ENCODE results near the gene CDK5.
"Not testable (repeated sequence)": the region's sequence is repeated elsewhere in the genome, so short reads cannot be mapped to it uniquely, and the experiment has no call there.

CDK5 gene

DNA sequence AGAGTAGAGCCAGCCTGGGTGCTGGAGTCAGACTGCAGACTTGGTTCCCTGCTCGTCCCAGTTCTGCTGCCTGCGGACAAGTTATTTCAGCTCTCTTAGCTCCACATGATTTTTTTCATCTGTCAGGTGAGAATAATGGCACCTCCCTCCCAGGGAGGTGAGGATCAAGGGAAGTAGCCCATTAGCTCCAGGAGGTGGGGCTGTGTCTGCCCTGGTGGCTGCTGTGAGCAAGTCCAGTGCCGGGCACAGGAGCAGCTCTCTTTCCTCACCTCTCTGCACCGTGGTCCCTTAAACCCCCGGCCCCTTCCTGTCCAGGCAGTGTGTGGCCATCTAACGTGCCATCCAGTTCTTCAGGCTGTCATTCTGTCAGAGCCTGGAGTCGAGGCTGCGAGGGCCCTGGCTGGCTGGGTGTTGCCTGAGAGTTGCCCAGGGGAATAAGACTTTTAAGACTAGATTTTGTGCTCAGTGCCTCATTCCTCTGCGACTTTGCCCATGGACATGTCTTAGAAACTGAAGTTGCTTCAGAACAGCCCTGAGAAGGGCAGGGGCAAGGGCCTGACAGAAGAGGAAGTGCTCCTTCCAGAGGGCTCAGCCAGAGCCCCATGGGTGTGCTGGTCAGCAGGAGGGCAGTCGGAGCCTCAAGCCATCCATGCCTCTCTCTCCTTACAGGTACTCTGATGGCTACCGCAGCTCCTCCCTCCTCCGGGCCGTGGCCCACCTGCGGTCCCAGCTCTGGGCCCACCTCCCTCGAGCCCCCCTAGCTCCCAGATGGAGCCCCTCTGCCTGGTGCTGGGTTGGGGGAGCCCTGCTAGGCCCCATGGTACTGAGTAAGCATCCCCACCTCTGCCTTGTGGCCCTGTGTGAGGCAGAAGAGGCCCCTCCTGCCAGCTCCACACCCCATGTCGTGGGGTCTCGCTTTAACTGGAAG lies 24.5 kb downstream of the CDK5 start:
- DNase-seq = no peak

DNA sequence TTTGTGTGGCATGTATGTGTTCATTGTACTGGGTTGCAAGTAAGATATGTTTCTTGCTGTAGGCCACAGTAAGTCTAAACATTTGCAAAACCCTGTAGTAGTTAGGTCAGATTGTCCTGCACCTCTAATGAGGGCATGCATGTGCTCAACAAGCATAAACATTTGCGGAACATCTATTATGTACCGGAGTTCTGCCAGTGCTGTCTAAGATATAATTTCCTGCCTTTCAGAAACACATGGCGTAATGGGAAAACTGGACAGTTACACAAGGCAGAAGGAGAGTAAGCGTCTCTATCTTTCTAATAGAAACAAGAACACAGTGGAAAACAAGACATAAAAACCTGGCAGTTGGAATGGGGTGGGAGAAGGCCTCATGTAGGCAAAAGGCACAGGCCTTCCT lies 26.7 kb downstream of the CDK5 start:
- no peak for DNase-seq

DNA sequence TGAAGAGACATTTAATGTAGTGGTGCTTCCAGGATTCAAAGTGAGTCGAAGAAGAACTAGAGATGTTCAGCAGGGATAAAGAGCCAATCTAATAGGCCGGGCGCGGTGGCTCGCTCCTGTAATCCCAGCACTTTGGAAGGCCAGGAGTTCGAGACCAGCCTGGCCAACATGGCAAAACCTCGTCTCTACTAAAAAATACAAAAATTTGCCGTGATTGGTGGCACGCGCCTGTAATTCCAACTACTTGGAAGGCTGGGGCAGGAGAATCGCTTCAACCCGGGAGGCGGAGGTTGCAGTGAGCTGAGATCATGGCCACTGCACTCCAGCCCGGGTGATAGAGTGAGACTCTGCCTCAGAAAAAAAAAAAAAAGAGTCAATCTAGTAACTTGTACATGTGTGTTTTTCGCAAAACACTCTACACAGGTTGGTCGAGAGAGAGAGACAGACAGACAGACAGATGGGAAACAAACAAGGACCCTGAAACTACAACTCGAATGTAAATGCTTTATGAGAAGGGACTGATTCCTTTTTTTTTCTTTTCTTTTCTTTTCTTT lies 28.7 kb downstream of the CDK5 start:
- no peak for DNase-seq

DNA sequence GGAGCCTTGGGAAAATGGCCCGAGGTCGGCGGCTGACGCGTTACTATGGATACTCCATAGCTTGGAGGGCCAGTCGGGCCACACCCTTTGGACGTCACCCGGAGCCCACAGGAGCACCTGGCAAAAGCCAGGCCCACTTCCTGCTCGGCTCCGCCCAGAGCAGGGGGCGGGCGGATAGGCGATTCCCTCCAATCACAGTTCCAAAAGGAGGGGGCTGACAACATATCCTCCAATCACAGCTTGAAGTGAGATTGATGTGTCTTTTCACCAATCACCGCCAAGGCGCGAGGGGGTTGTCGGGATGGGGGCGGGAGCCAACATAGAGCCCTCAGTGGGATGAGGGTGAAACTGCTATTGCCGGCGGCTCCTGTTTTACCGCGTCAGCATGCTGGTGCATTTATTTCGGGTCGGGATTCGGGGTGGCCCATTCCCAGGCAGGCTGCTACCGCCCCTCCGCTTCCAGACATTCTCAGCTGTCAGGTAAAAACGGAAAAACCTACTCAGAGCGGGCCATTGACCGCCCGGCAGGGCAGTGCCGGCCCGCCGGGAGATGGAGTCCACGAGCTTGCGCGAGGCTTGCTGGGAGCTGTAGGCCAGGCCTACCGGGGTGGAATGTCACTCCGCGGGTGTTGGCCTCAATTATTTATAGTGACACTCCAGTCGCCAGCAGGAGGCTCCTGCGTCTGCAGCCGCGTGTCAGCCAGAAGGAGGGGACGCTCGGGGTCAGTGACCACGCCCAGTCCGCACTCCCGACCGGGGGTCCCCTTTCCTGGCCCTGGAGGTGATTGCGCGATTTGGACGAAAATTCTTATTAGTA lies 29.4 kb downstream of the CDK5 start, which contains the start of gene ABCB8:
TSS of gene ABCB8 (plus strand) at position 320 of the 817 bp plus-strand sequence. CDS start at position 386, 66 bp downstream.
- DNase-seq = peak; percentile 98 to 99

DNA sequence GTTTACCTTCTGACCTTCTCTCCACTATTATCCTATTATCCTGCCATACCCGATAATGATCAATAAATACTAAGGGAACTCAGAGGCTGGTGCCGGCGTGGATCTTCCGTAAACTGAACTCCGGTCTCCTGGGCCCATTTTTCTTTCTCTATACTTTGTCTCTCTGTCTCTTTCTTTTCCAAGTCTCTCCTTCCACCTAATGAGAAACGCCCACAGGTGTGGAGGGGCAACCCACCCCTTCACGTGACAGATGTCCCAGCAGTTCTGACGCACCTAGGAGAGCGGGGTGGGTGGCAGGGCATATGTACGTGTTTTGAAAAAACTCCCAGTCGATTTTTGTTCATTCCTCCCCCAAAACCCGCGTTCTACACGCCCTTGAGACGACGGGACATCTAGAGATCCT lies 30.0 kb downstream of the CDK5 start:
- not testable (repeated sequence) for DNase-seq

DNA sequence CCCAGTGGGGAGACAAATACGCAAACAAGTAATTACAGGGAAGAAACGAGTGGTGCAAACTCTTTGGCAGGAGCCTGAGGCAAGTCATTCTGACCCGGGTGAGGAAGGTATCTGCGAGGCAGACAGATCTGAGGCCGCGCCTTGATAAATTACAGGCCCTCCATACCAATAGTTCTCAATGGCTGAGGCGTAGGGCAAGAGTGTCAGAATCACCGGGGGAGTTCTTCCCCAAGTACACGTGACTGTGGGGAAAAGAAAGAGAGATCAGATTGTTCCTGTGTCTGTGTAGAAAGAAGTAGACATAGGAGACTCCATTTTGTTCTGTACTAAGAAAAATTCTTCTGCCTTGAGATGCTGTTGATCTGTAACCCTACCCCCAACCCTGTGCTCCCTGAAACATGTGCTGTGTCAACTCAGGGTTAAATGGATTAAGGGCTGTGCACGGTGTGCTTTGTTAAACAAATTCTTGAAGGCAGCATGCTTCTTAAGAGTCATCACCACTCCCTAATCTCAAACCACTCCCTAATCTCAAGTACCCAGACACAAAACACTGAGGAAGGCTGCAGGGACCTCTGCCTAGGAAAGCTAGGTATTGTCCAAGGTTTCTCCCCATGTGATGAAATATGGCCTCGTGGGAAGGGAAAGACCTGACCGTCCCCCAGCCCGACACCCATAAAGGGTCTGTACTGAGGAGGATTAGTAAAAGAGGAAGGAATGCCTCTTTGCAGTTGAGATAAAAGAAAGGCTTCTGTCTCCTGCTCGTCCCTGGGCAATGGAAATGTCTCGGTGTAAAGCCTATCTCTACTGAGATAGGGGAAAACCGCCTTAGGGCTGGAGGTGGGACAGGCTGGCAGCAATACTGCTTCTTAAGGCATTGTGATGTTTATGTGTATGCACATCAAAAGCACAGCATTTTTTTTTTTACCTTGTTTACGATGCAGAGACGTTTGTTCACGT lies 30.6 kb downstream of the CDK5 start:
- DNase-seq = peak in 1 of 2 experiments; percentile 54

DNA sequence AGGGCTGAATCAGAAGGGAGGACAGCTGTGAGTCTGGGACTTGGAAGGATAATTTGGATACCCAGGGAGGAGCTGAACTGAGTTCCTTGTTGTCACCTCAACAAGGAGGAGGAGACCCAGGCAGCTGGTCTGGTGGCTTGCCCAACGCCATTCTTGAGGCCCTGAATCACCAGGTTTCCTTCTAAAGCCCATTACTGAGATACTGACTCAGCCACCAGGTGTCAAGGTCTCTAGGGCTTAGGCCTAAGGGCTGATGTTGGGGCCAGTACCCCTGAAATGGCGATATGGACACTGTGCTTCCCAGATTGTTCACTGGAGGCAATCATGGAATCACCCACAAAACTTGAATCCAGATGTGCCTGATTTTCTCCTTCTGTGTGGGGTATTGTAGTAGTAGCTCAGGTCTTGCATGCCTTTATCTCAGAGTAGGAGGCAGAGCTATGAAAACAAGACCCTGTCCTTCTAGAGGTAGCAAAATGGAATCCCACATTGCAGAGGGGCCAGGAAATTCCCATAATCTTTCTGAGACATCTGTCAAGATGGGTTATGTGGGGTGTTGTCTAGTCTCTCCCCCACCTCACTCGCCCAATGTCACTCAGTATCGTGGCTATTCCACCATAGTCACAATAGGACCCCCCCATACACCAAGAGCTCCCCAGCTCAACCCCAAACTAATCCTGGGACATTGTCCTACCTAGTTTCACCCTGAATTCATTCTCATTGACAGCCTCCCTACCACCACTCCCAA lies 31.6 kb downstream of the CDK5 start:
- no peak for DNase-seq

DNA sequence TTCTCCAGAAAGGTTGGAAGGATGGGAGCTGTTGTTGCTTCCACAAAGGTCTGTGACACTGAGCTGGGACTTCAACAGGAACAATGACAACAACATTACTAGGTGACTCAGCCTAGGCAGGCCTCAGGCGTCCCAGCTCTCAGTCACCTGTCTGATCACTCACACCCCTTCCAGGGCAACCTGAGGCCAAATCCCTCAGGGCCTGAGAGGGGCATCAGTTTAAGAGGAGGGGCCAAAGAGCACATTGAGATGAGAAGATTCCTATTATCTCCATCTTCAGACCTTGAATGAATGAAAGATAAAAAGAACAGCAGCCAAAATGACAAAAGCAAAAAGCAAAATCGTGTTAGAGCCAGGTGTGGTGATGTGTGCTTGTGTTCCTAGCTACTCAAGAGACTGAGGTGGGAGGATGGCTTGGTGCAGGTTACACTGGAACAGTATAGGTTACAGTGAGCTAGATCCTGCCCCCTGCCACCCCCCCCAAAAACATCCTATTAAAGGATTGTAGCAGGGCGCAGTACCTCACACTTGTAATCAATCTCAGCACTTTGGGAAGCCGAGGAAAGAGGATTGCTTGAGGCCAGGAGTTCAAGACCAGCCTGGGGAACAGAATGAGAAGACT lies 33.2 kb downstream of the CDK5 start, which contains the start of gene ATG9B:
TSS of gene ATG9B (minus strand) at position 60 of the 622 bp plus-strand sequence. CDS start 71 bp downstream, outside the sequence.
- DNase-seq = no peak

DNA sequence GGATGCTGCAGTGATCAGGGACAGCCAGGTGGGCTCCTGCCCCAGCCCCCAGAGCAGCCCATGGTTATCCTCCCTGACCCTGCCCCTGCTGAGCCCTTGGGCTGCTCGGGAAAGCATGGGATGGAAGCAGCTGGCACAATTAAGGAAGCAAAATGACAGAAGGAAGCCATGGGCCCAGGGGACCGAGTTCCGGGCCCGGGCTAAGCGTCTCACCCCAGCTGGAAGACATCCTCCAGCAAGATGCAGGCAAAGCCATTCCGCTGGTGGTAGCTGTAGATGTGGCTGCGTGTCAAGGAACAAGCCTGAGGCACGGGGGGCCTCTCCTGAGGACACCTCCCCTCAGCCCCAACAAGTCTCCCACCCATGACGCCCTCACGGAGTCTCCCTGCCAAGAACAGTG lies 34.5 kb downstream of the CDK5 start:
- DNase-seq = peak in 1 of 2 experiments; percentile 38

DNA sequence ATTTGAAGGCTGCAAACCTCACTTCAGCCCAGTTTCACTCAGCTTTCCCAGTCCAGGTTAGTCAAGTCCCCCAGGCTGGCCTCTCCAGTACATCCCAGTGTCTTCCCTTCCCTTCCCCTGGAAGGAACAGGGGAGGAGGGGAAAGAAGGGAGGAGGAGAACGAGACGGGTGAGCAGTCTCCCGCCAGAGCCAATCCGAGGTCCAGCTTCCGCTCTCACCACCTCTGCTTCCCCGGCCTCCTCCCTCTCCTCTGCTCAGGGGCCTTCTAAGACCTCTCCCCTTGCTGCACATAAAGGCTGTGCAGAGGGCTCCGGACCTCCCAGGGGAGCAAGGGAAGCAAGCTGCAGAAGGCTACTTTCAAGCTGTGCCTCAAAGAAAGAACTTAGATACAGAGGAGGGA lies 37.5 kb downstream of the CDK5 start:
- DNase-seq = no peak

DNA sequence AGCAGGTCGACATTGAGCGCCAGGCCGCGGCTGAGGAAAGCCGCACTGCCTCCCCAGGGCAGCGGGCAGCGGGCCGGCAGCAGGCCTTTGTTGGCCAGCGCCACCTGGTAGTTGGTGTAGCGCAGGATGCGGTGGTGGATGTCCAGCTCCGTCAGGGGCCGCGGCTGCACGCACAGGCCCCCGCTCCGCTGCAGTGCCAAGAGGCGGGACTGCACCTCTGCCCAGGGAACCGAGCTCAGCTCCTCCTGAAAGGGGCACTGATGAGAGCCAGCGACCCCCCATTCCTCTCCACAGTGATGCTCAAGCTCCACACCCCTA lies 38.6 kb downstream of the CDK5 start:
- no peak for DNase-seq

DNA sequence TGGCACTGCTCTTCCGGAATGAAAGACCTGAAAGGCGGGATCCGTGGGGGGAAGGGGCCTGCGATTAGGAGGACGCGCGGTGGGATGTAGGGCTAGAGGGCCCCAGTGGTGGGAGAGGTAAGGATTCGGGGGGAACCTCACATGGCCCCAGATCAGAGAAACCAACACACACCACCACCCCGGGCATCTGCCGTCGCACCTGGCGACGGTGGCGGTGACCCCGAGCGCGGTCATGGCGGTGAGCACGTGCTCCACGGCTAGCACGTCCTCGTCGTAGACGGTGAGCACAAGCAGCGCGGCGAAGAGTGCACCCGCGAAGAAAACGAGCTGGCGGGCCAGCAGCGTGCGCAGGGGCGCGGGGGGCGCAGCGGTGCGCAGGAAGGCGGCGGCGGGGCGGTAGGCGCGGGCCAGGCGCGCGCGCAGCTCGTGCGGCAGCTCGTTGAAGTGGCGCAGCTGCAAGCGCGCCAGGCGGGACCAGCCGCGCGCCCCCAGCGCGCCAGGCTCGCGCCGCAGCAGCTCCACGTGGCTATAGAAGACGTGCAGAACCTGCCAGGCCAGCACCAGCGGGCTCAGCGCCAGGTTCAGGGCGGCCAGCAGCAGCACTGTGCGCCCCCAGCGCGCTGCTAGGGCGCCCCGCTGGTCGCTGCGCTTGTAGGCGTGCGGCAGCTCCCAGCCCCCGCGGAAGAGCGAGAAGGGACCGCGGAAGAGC lies 39.1 kb downstream of the CDK5 start:
- peak in 1 of 2 experiments; percentile 54 for DNase-seq

DNA sequence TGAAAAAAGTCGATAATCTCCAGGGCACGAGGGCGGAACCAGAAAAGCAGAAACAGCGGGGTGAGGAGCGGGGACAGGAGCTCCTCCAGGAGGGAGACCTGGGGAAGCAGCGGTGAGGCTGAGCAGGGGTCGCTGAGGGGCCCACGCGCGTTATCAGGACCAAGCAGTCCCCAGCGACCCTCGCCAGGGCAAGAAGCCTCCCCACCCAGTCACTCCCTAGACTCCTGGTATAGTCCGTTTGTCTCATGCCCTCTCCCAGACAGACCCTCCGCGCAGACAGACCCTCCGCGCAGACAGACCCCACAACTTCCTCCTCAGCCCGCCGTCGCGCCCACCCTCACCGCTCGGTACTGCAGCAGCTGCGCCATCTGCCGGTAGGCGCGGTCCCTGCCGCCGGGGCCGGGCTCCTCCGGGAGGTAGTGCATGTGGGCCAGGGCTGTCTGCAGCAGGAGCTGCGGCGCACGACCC lies 39.7 kb downstream of the CDK5 start:
- peak; percentile 38 to 68 for DNase-seq

DNA sequence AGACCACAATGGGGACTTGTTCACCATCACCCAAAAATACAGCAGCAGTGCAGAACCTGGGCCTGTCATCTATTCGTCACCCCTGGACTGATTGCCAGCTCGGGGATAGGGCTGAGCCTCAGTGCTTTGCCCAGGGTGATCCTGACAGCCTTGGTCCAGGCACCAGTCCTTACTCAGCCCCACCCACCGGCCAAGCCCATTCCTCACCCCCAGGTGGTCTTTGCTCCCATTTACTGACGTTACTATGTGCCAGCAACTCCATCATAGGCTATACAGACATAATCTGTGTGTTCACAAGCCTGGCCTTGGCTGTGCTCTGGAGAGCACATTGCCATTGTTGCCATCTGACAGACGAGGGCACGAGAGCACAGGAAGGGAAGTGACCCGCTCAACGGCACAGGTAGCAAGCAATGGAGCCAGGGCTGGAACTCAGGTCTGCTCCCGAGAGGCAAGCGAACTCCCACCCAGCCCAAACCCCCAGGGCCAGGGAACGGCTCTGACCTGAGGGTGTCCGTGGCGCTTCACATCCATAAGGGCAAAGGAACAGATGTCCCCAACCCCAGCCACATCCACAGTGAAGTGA lies 40.2 kb downstream of the CDK5 start:
- DNase-seq = peak in 1 of 2 experiments; percentile 40

DNA sequence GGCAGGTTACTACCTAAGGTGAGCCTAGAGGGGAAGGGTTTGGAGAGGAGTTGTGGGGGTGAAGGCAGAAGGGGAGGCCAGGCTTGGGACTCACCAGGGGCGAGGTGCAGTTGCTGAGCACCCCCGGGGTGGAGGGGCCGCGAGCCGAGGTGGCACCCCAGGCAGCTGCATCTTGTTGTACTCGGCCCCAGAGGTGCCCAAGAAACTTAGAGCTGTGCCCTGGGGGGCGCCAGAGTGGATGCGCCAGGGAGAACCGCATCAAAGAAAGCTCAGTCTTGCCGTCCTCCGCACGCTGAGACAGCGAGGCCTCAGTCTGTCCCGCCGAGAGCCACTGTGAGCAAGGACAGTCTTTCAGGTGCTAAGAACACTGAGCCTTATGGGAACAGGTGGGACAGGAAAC lies 40.8 kb downstream of the CDK5 start:
- DNase-seq = no peak

DNA sequence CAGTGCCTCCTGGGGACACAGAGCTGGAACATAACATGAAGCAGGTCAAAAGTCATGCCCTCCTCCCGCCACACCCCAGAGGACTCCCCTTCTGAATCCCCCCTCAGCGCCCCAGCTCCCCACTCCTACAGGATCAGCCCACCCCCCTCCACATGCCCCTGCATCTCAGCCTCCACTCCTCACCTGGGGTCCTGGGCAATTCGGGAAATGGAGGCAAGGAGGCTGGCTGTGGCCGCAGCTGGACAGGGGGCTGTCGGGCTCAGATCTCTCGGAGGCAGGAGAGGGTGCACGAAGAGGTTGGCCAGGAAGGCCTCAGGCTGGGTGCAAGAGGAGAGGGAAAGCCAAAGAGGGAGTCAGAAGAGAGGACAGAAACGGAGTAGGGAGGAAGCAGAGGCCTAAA lies 41.2 kb downstream of the CDK5 start:
- DNase-seq = no peak

DNA sequence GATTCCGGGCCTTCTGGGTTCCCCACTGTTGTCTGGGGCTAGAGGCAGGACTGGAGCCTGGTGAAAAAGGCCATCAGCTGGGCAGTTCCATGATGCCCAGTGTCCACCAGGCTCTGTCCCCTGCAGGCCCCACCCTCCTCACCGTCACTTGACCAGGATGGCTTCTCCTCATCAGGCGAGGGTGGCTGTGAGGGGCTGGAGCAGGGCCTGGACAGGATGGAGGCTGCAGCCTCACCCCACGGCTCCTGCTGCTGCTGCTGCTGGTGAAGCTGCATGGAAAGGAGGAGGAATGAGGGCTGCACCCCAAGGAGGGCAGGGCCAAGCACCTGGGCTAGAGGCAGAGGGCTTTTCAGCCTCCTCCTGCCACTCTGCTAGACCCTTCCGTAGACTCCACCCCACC lies 41.7 kb downstream of the CDK5 start:
- no peak for DNase-seq

DNA sequence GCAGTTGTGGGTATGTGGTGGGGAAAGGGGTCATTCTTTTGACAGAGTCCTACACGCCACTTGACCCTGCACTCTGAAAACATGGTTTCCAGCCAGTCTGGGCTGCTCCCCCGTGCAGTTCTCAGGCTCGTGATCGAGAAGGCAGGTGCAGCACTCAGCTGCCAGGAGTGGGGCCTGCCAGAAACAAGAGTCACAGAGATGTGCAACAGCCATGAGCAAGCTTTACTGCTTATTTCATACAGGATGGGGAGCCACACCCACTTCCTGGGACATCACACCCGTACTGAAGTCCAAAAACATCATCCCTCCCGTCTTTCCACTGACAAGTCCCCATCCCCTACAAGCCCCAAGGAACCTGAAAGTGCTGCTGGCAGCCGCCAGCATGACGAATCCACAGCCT lies 42.7 kb downstream of the CDK5 start:
- DNase-seq = no peak

DNA sequence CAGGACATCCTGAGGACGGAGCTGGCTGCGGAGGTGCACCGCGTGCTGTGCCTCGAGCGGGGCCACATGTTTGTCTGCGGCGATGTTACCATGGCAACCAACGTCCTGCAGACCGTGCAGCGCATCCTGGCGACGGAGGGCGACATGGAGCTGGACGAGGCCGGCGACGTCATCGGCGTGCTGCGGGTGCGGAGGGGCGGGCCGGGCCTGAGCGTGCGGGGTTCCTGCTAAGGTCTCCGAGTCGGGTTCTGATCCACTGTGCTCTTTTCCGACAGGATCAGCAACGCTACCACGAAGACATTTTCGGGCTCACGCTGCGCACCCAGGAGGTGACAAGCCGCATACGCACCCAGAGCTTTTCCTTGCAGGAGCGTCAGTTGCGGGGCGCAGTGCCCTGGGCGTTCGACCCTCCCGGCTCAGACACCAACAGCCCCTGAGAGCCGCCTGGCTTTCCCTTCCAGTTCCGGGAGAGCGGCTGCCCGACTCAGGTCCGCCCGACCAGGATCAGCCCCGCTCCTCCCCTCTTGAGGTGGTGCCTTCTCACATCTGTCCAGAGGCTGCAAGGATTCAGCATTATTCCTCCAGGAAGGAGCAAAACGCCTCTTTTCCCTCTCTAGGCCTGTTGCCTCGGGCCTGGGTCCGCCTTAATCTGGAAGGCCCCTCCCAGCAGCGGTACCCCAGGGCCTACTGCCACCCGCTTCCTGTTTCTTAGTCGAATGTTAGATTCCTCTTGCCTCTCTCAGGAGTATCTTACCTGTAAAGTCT lies 43.8 kb downstream of the CDK5 start:
- peak in 1 of 2 experiments; percentile 29 for DNase-seq

All from NCI-H524 (cell line).